SK-N-SH treated with all-trans-retinoic acid at 6 μM for 48 hours (cell line): ENCODE results near the gene ELOVL6.

ENCODE experiments used
- ATAC-seq: fragments of 200-7000 bp; cut with Tn5 transposase; 3 replicates; pipeline ENCODE4 v1.9.1; 2020; ENCODE audit warnings: mild to moderate bottlenecking, moderate library complexity
- ARNTL ChIP-seq: fragments of 450-650 bp; formaldehyde crosslinking; IDR thresholded peaks from 2 replicates; pipeline ENCODE4 v1.5.0; 2020; ENCODE audit warnings: low read depth, mild to moderate bottlenecking, moderate library complexity, borderline replicate concordance
- BACH2 ChIP-seq: fragments of 250-450 bp; sonication (Bioruptor Pico); IDR thresholded peaks from 2 replicates; pipeline ENCODE4 v1.9.0; 2021; ENCODE audit warnings: mild to moderate bottlenecking, borderline replicate concordance
- CREB5 ChIP-seq: fragments of 250-450 bp; sonication (Bioruptor Pico); IDR thresholded peaks from 2 replicates; pipeline ENCODE4 v1.5.1; 2020; ENCODE audit warnings: low read depth, mild to moderate bottlenecking, moderate library complexity
- CSDC2 ChIP-seq: fragments of 250-450 bp; sonication (Bioruptor Pico); IDR thresholded peaks from 2 replicates; pipeline ENCODE4 v1.5.0; 2020; ENCODE audit warnings: mild to moderate bottlenecking, moderate library complexity
- CSRNP3 ChIP-seq: fragments of 250-450 bp; sonication (Bioruptor Pico); IDR thresholded peaks from 2 replicates; pipeline ENCODE4 v1.5.1; 2021; ENCODE audit warnings: mild to moderate bottlenecking, moderate library complexity
- ESRRG ChIP-seq: fragments of 250-450 bp; sonication (Bioruptor Pico); IDR thresholded peaks from 2 replicates; pipeline ENCODE4 v1.6.1; 2021; ENCODE audit warnings: mild to moderate bottlenecking
- ISL1 ChIP-seq: fragments of 250-450 bp; sonication (Bioruptor Pico); IDR thresholded peaks from 2 replicates; pipeline ENCODE4 v2.1.2; 2022; ENCODE audit warnings: mild to moderate bottlenecking, moderate library complexity
- OSR1 ChIP-seq: fragments of 250-450 bp; sonication (Bioruptor Pico); IDR thresholded peaks from 2 replicates; pipeline ENCODE4 v1.8.0; 2022; ENCODE audit warnings: moderate library complexity, mild to moderate bottlenecking, inconsistent platforms
- PATZ1 ChIP-seq: fragments of 250-450 bp; sonication (Bioruptor Pico); IDR thresholded peaks from 2 replicates; pipeline ENCODE4 v1.8.0; 2020; ENCODE audit warnings: mild to moderate bottlenecking, moderate library complexity, borderline replicate concordance
- POU6F1 ChIP-seq: fragments of 250-450 bp; sonication (Bioruptor Pico); IDR thresholded peaks from 2 replicates; pipeline ENCODE4 v1.8.0; 2021; ENCODE audit warnings: low read depth, mild to moderate bottlenecking, moderate library complexity, borderline replicate concordance
- PPARA ChIP-seq: fragments of 250-450 bp; sonication (Bioruptor Pico); IDR thresholded peaks from 2 replicates; pipeline ENCODE4 v1.5.0; 2020; ENCODE audit warnings: mild to moderate bottlenecking, borderline replicate concordance
- RARB ChIP-seq: fragments of 250-450 bp; sonication (Bioruptor Pico); IDR thresholded peaks from 2 replicates; pipeline ENCODE4 v1.8.0; 2021; ENCODE audit warnings: mild to moderate bottlenecking, moderate library complexity
- SNAI2 ChIP-seq: fragments of 250-450 bp; sonication (Bioruptor Pico); IDR thresholded peaks from 2 replicates; pipeline ENCODE4 v1.5.0; 2020; ENCODE audit warnings: mild to moderate bottlenecking, moderate library complexity
- TCF4 ChIP-seq: fragments of 250-450 bp; sonication (Bioruptor Pico); IDR thresholded peaks from 2 replicates; pipeline ENCODE4 v1.8.0; 2021; ENCODE audit warnings: mild to moderate bottlenecking, moderate library complexity, borderline replicate concordance
- TOX ChIP-seq: fragments of 250-450 bp; sonication (Bioruptor Pico); IDR thresholded peaks from 2 replicates; pipeline ENCODE4 v1.8.0; 2021; ENCODE audit warnings: mild to moderate bottlenecking, moderate library complexity, borderline replicate concordance
- TSHZ2 ChIP-seq: fragments of 250-450 bp; sonication (Bioruptor Pico); IDR thresholded peaks from 2 replicates; pipeline ENCODE4 v1.5.0; 2020; ENCODE audit warnings: mild to moderate bottlenecking, moderate library complexity
- ZC3H10 ChIP-seq: fragments of 250-450 bp; sonication (Bioruptor Pico); IDR thresholded peaks from 2 replicates; pipeline ENCODE4 v1.5.1; 2021; ENCODE audit warnings: mild to moderate bottlenecking, moderate library complexity
- ZFP3 ChIP-seq: fragments of 250-450 bp; sonication (Bioruptor Pico); IDR thresholded peaks from 2 replicates; pipeline ENCODE4 v1.5.0; 2020; ENCODE audit warnings: mild to moderate bottlenecking, moderate library complexity
- ZFP30 ChIP-seq: fragments of 450-650 bp; formaldehyde crosslinking; IDR thresholded peaks from 2 replicates; pipeline ENCODE4 v1.5.0; 2022; ENCODE audit warnings: mild to moderate bottlenecking, moderate library complexity
- ZNF565 ChIP-seq: fragments of 450-650 bp; formaldehyde crosslinking; conservative IDR thresholded peaks from 2 replicates; pipeline ENCODE4 v1.5.0; 2020; ENCODE audit warnings: low read depth, mild to moderate bottlenecking, moderate library complexity
- ZNF70 ChIP-seq: fragments of 450-650 bp; formaldehyde crosslinking; IDR thresholded peaks from 2 replicates; pipeline ENCODE4 v1.5.0; 2020; ENCODE audit warnings: mild to moderate bottlenecking, moderate library complexity

The ELOVL6 gene

GRCh38 chr4:110164251-110164650, 34.2 kb downstream of the ELOVL6 start:
- peak; percentile 20; the same call in 1 of the 3 replicates for ATAC-seq
- TF ChIP-seq SNAI2 (CRISPR knock-in tag) = no peak
- TF ChIP-seq ZC3H10 = no peak
- no peak for TF ChIP-seq CREB5 (CRISPR knock-in tag)
- TF ChIP-seq ZNF565 (CRISPR knock-in tag) = no peak
- TF ChIP-seq CSRNP3 = no peak
- no peak for TF ChIP-seq BACH2 (CRISPR knock-in tag)
- no peak for TF ChIP-seq TOX
- TF ChIP-seq ZNF70 (CRISPR knock-in tag) = no peak
- no peak for TF ChIP-seq RARB (CRISPR knock-in tag)
- no peak for TF ChIP-seq POU6F1 (CRISPR knock-in tag)
- TF ChIP-seq ZFP30 = no peak
- no peak for TF ChIP-seq PATZ1
- TF ChIP-seq ESRRG (CRISPR knock-in tag) = no peak

- peak; percentile 66 for ATAC-seq
- TF ChIP-seq ZFP3 (CRISPR knock-in tag) (no peak), ISL1 (CRISPR knock-in tag) (peak; percentile 59), PPARA (CRISPR knock-in tag) (no peak), BACH2 (CRISPR knock-in tag) (no peak), ZFP30 (no peak), CREB5 (CRISPR knock-in tag) (no peak), OSR1 (CRISPR knock-in tag) (no peak), TSHZ2 (CRISPR knock-in tag) (no peak)
- TF ChIP-seq, all 23 proteins: peak for 1
These were observed 34.9 kb downstream of the ELOVL6 start for GRCh38 chr4:110163327-110164069.

- no peak for ATAC-seq
- TF ChIP-seq TCF4 (CRISPR knock-in tag) (no peak), OSR1 (CRISPR knock-in tag) (no peak), CSDC2 (CRISPR knock-in tag) (no peak), RARB (CRISPR knock-in tag) (no peak), BACH2 (CRISPR knock-in tag) (no peak), PPARA (CRISPR knock-in tag) (no peak), TSHZ2 (CRISPR knock-in tag) (no peak), POU6F1 (CRISPR knock-in tag) (no peak), ISL1 (CRISPR knock-in tag) (no peak), ARNTL (CRISPR knock-in tag) (no peak)
These were observed 37.8 kb downstream of the ELOVL6 start for GRCh38 chr4:110160618-110161017.
